Measurements from ENCODE around the gene RNASEH2A. TPM values are rescaled to one million over a fixed set of nuclear protein-coding genes. Genes with fewer than 3 reads are reported as not detected.

RNASEH2A gene
- total RNA-seq, 1 donor from 2014 or later = 37.2 TPM

- Mint-ChIP-seq H3K27me3 (peaks cover 3% of the 10 kb centered on the region), H3K4me3 (no peak overlapping the region), H3K36me3 (no peaks in the 10 kb centered on the region), H3K27ac (no peak overlapping the region), H3K9me3 (no peaks in the 10 kb centered on the region), H3K4me1 (ENCODE audit: unreplicated experiment) (no peaks in the 10 kb centered on the region)
- no peak for DNase-seq (ENCODE audit: extremely low spot score, unreplicated experiment)
- TF ChIP-seq CTCF (conservative IDR thresholded peaks at IDR 0.05) = no peak
Observed at GRCh38 chr19:12856653-12857052, 50.3 kb downstream of the RNASEH2A start.

- peaks cover 5% of the 10 kb centered on the region for H3K27me3 Mint-ChIP-seq
- no peak for TF ChIP-seq CTCF (conservative IDR thresholded peaks at IDR 0.05)
- no peaks in the 10 kb centered on the region for H3K36me3 Mint-ChIP-seq
- H3K4me3 Mint-ChIP-seq = no peak overlapping the region
- H3K27ac Mint-ChIP-seq = no peak overlapping the region
- no peaks in the 10 kb centered on the region for H3K9me3 Mint-ChIP-seq
- H3K4me1 Mint-ChIP-seq (ENCODE audit: unreplicated experiment) = no peaks in the 10 kb centered on the region
- no peak for DNase-seq (ENCODE audit: extremely low spot score, unreplicated experiment)
Observed at GRCh38 chr19:12858041-12858928, 51.9 kb downstream of the RNASEH2A start.

- Mint-ChIP-seq H3K27me3 (peaks cover 9% of the 10 kb centered on the region), H3K4me1 (ENCODE audit: unreplicated experiment) (no peaks in the 10 kb centered on the region), H3K27ac (no peak overlapping the region), H3K4me3 (no peak overlapping the region), H3K9me3 (no peaks in the 10 kb centered on the region), H3K36me3 (no peaks in the 10 kb centered on the region)
- TF ChIP-seq CTCF (conservative IDR thresholded peaks at IDR 0.05) = no peak
- no peak for DNase-seq (ENCODE audit: extremely low spot score, unreplicated experiment)
Observed at GRCh38 chr19:12859546-12859945, 53.2 kb downstream of the RNASEH2A start.

Small RNA genes lying within 50 kb of the gene (microRNA-seq; reads per million reads assigned to microRNA genes)
- gene MIR5684 (not detected), gene MIR6794 (not detected)

Other genes with a start within 250 kb of the RNASEH2A start
- gene ZNF490, start 195.8 kb upstream of the RNASEH2A start, total RNA-seq (ENCODE audit: low replicate concordance) = 11.2 and 11.4 TPM in 2 replicates
- 21.1 and 27.4 TPM in 2 replicates for gene ZNF791, start 195.7 kb upstream of the RNASEH2A start, total RNA-seq (ENCODE audit: low replicate concordance)
- 90.6 and 95.4 TPM in 2 replicates for gene MAN2B1, start 139.8 kb upstream of the RNASEH2A start, total RNA-seq (ENCODE audit: low replicate concordance)
- 9.8 and 14.6 TPM in 2 replicates for gene WDR83, start 139.8 kb upstream of the RNASEH2A start, total RNA-seq (ENCODE audit: low replicate concordance)
- gene DHPS, start 124.7 kb upstream of the RNASEH2A start, total RNA-seq (ENCODE audit: low replicate concordance) = 71.2 and 79.4 TPM in 2 replicates
- 0.85 TPM in 1 of 2 replicates, not detected in the other for gene GNG14, start 118.6 kb upstream of the RNASEH2A start, total RNA-seq (ENCODE audit: low replicate concordance)
- gene FBXW9, start 110.0 kb upstream of the RNASEH2A start, total RNA-seq (ENCODE audit: low replicate concordance) = 15.4 and 17.0 TPM in 2 replicates
- gene TNPO2, start 82.7 kb upstream of the RNASEH2A start, total RNA-seq (ENCODE audit: low replicate concordance) = 78.6 and 99.7 TPM in 2 replicates
- gene TRIR, start 71.9 kb upstream of the RNASEH2A start, total RNA-seq (ENCODE audit: low replicate concordance) = 164 and 173 TPM in 2 replicates
- gene GET3, start 69.1 kb upstream of the RNASEH2A start, total RNA-seq (ENCODE audit: low replicate concordance) = 59.6 and 74.5 TPM in 2 replicates
- 0.14 TPM in 1 of 2 replicates, not detected in the other for gene BEST2, start 54.8 kb upstream of the RNASEH2A start, total RNA-seq (ENCODE audit: low replicate concordance)
- gene HOOK2, start 31.0 kb upstream of the RNASEH2A start, total RNA-seq (ENCODE audit: low replicate concordance) = 50.1 and 55.0 TPM in 2 replicates
- gene JUNB, start 15.1 kb upstream of the RNASEH2A start, total RNA-seq (ENCODE audit: low replicate concordance) = 31.3 and 116 TPM in 2 replicates
- 416 and 497 TPM in 2 replicates for gene PRDX2, start 4.8 kb upstream of the RNASEH2A start, total RNA-seq (ENCODE audit: low replicate concordance)
- 10.1 and 19.4 TPM in 2 replicates for gene THSD8, start 4.5 kb upstream of the RNASEH2A start, total RNA-seq (ENCODE audit: low replicate concordance)
- not detected in 2 replicates for gene RTBDN, start 28.0 kb downstream of the RNASEH2A start, total RNA-seq (ENCODE audit: low replicate concordance)
- gene MAST1, start 31.9 kb downstream of the RNASEH2A start, total RNA-seq (ENCODE audit: low replicate concordance) = 1.9 and 3.5 TPM in 2 replicates
- gene DNASE2, start 74.9 kb downstream of the RNASEH2A start, total RNA-seq (ENCODE audit: low replicate concordance) = 17.9 and 24.6 TPM in 2 replicates
- gene KLF1, start 80.6 kb downstream of the RNASEH2A start, total RNA-seq (ENCODE audit: low replicate concordance) = not detected in 2 replicates
- 29.7 and 46.8 TPM in 2 replicates for gene GCDH, start 84.6 kb downstream of the RNASEH2A start, total RNA-seq (ENCODE audit: low replicate concordance)
- gene SYCE2, start 112.7 kb downstream of the RNASEH2A start, total RNA-seq (ENCODE audit: low replicate concordance) = 1.8 TPM in 1 of 2 replicates, not detected in the other
- gene FARSA, start 127.1 kb downstream of the RNASEH2A start, total RNA-seq (ENCODE audit: low replicate concordance) = 67.5 and 68.5 TPM in 2 replicates
- 1,188 and 1,294 TPM in 2 replicates for gene CALR, start 132.0 kb downstream of the RNASEH2A start, total RNA-seq (ENCODE audit: low replicate concordance)
- gene RAD23A, start 139.3 kb downstream of the RNASEH2A start, total RNA-seq (ENCODE audit: low replicate concordance) = 77.1 and 82.3 TPM in 2 replicates
- gene GADD45GIP1, start 150.6 kb downstream of the RNASEH2A start, total RNA-seq (ENCODE audit: low replicate concordance) = 23.1 and 24.8 TPM in 2 replicates
- not detected in 2 replicates for gene DAND5, start 163.0 kb downstream of the RNASEH2A start, total RNA-seq (ENCODE audit: low replicate concordance)
- gene NFIX, start 188.9 kb downstream of the RNASEH2A start, total RNA-seq (ENCODE audit: low replicate concordance) = 4.2 and 12.4 TPM in 2 replicates